Uterus (tissue), 4 donors: ENCODE measurements around the gene GPD1L. TPM values are rescaled to one million over a fixed set of nuclear protein-coding genes. Genes with fewer than 3 reads are reported as not detected.
A peak's percentile ranks its signal among the peaks of the same experiment; 100 is the strongest.

Source experiments
- DNase-seq, 2 donors: peaks; one replicate each; pipeline ENCODE4 v3.0.0-alpha.2; 2019 to 2020
- H3K27ac ChIP-seq, 2 donors: fragments of 200-600 bp; sonication (generic); 1 replicate in 1 of 2; 2 replicates in 1 of 2; pipeline ENCODE4 v1.5.1; 2016 to 2018
- H3K27me3 ChIP-seq, 2 donors: fragments of 200-600 bp; sonication (generic); one replicate each; pipeline ENCODE4 v1.5.1; 2018 to 2019; ENCODE audit warnings: control low read depth in 1 of 2
- H3K36me3 ChIP-seq, 2 donors: fragments of 200-600 bp; sonication (generic); one replicate each; pipeline ENCODE4 v1.5.1; 2019; ENCODE audit warnings: control low read depth in 1 of 2
- H3K4me1 ChIP-seq, 2 donors: fragments of 200-600 bp; sonication (generic); one replicate each; pipeline ENCODE4 v1.5.1; 2018 to 2019; ENCODE audit warnings: control low read depth in 1 of 2
- H3K4me3 ChIP-seq, 2 donors: fragments of 200-600 bp; sonication (generic); 1 replicate in 1 of 2; 2 replicates in 1 of 2; pipeline ENCODE4 v1.5.1; 2018 to 2019; ENCODE audit warnings: mild to moderate bottlenecking in 1 of 2
- H3K9me3 ChIP-seq, 2 donors: fragments of 200-600 bp; sonication (generic); one replicate each; pipeline ENCODE4 v1.5.1; 2019; ENCODE audit warnings: control low read depth in 1 of 2
- CTCF ChIP-seq, 4 experiments: fragments of 200-600 bp in 2 of 4; fragments of 450-650 bp in 2 of 4; sonication (generic) in 2 of 4; IDR thresholded peaks; one replicate each; pipeline ENCODE4 v1.5.1; 2016 to 2019; ENCODE audit warnings: antibody characterized with exemption in 4 of 4, mild to moderate bottlenecking in 2 of 4, moderate library complexity in 1 of 4
- POLR2A ChIP-seq, 2 donors: fragments of 450-650 bp; IDR thresholded peaks; one replicate each; pipeline ENCODE4 v1.6.1; 2016; ENCODE audit warnings: antibody characterized with exemption in 2 of 2, mild to moderate bottlenecking in 1 of 2, moderate library complexity in 1 of 2
- intact Hi-C: fragments of 100-400 bp; cut with DNase I; formaldehyde crosslinking; loops from one replicate; pipeline ENCODE4 v1.15.1; 2023; ENCODE audit warnings: low total_unique reads
- total RNA-seq, 4 donors: library from RNA; depleted of rRNA in 3 of 4; stranded (reverse); fragments of >200 nt in 3 of 4; gene quantifications; one replicate each; pipeline versions ENCODE4 v1.1.0 to v1.2.4, GENCODE V29; 2014 to 2023
- donor health status: DM: yes; HTN: yes; CAD: no.

Gene GPD1L
- total RNA-seq, 4 donors from 2014 or later, result 32.5 to 46.2 (median 41.1) TPM

- Histone ChIP-seq H3K27me3 (no peaks in the 10 kb centered on the region), H3K4me1 (no peaks in the 10 kb centered on the region), H3K9me3 (no peaks in the 10 kb centered on the region), H3K4me3 (no peak overlapping the region), H3K27ac (no peak overlapping the region), H3K36me3 (no peaks in the 10 kb centered on the region)
- DNase-seq, result peak; percentile 22 to 30
- intact Hi-C loops, result no loop called here
- peak; percentile 19 to 64 (median 42) for TF ChIP-seq CTCF (IDR thresholded peaks at IDR 0.05)
- no peak for TF ChIP-seq POLR2A (IDR thresholded peaks at IDR 0.05)
Observed at GRCh38 chr3:32177702-32178198, 71.3 kb downstream of the GPD1L start.

GRCh38 chr3:32180141-32180784, 73.8 kb downstream of the GPD1L start:
- intact Hi-C loops, result no loop called here
- H3K9me3 ChIP-seq, result no peaks in the 10 kb centered on the region
- no peak for TF ChIP-seq POLR2A (IDR thresholded peaks at IDR 0.05)
- TF ChIP-seq CTCF (IDR thresholded peaks at IDR 0.05), result no peak
- no peak overlapping the region for H3K4me3 ChIP-seq
- H3K4me1 ChIP-seq, result no peaks in the 10 kb centered on the region
- no peaks in the 10 kb centered on the region for H3K36me3 ChIP-seq
- no peaks in the 10 kb centered on the region for H3K27me3 ChIP-seq
- no peak for DNase-seq
- no peak overlapping the region for H3K27ac ChIP-seq

- H3K9me3 ChIP-seq, result no peaks in the 10 kb centered on the region
- intact Hi-C loops, result no loop called here
- no peaks in the 10 kb centered on the region for H3K27me3 ChIP-seq
- H3K4me1 ChIP-seq, result no peaks in the 10 kb centered on the region
- no peak overlapping the region for H3K27ac ChIP-seq
- no peak for DNase-seq
- TF ChIP-seq POLR2A (IDR thresholded peaks at IDR 0.05), result no peak
- TF ChIP-seq CTCF (IDR thresholded peaks at IDR 0.05), result no peak
- H3K36me3 ChIP-seq, result no peaks in the 10 kb centered on the region
- H3K4me3 ChIP-seq, result no peak overlapping the region
Observed at GRCh38 chr3:32181365-32181764, 74.9 kb downstream of the GPD1L start.

- no peak for DNase-seq
- no peak overlapping the region for H3K4me3 ChIP-seq
- intact Hi-C loops, result no loop called here
Observed at GRCh38 chr3:32181796-32182195, 75.4 kb downstream of the GPD1L start.

More at GRCh38 chr3:32181796-32182195, 75.4 kb downstream of the GPD1L start:
- Histone ChIP-seq H3K9me3 (no peaks in the 10 kb centered on the region), H3K4me1 (no peaks in the 10 kb centered on the region), H3K27me3 (no peaks in the 10 kb centered on the region), H3K36me3 (no peaks in the 10 kb centered on the region), H3K27ac (no peak overlapping the region)
- TF ChIP-seq POLR2A (IDR thresholded peaks at IDR 0.05) (no peak), CTCF (IDR thresholded peaks at IDR 0.05) (no peak)
